A549 (cell line): ENCODE measurements around the gene MUCL3. TPM values are rescaled to one million over a fixed set of nuclear protein-coding genes. Genes with fewer than 3 reads are reported as not detected.
"Not testable (repeated sequence)": the region's sequence is repeated elsewhere in the genome, so short reads cannot be mapped to it uniquely, and the experiment has no call there.

ENCODE experiments used
- ATAC-seq, 2 experiments: fragments of 200-7000 bp in 1 of 2; fragments of >200 bp in 1 of 2; cut with Nextera tagmentation in 1 of 2; cut with Tn5 transposase in 1 of 2; 3 replicates each; pipeline versions ENCODE4 v1.8.0 to v1.9.1; 2018 to 2020; ENCODE audit warnings: mild to moderate bottlenecking in 1 of 2, moderate library complexity in 1 of 2
- CTCF ChIA-PET: fragments of 300-600 bp; sonication (Branson Sonifier 250); formaldehyde crosslinking; extraction: SDS; loops from one replicate; lab custom pipeline; 2021; ENCODE audit warnings: antibody characterized with exemption, inconsistent platforms; lab: Yijun Ruan, JAX
- POLR2A ChIA-PET: fragments of 350-600 bp; formaldehyde crosslinking; extraction: SDS; loops from one replicate; lab custom pipeline; 2021; ENCODE audit warnings: antibody characterized with exemption, inconsistent platforms; lab: Yijun Ruan, JAX
- DNase-seq, 2 experiments: peaks; one replicate each; pipeline versions ENCODE4 v3.0.0 to v3.0.0-alpha.2; 2011 to 2016; ENCODE audit warnings: low read depth in 1 of 2, low spot score in 1 of 2
- FAIRE-seq: peaks from 2 replicates; lab custom pipeline; 2011; peaks lifted over from hg19 to GRCh38; lab: Jason Lieb, UNC
- H3K27ac ChIP-seq, 2 experiments: fragments of >200 bp; sonication (Bioruptor Twin); formaldehyde crosslinking; 3 replicates each; pipeline ENCODE4 v1.5.1; 2016 to 2017
- H3K4me1 ChIP-seq: fragments of >200 bp; sonication (Bioruptor Twin); formaldehyde crosslinking; 3 replicates; pipeline ENCODE4 v1.6.1; 2016
- H3K4me2 ChIP-seq: fragments of >200 bp; sonication (Bioruptor Twin); formaldehyde crosslinking; 3 replicates; pipeline ENCODE4 v1.6.1; 2016
- H3K4me3 ChIP-seq: fragments of >200 bp; sonication (Bioruptor Twin); formaldehyde crosslinking; 3 replicates; pipeline ENCODE4 v1.5.1; 2016
- H3K9me3 ChIP-seq: fragments of >200 bp; sonication (Bioruptor Twin); formaldehyde crosslinking; 3 replicates; pipeline ENCODE4 v1.6.1; 2016
- CBX8 ChIP-seq: fragments of 200-600 bp; sonication (generic); IDR thresholded peaks from 2 replicates; pipeline ENCODE4 v1.6.1; 2016
- CTCF ChIP-seq: fragments of >200 bp; sonication (Bioruptor Twin); formaldehyde crosslinking; IDR thresholded peaks from 3 replicates; pipeline ENCODE4 v1.5.1; 2016
- EHF ChIP-seq: fragments of 250-450 bp; sonication (Bioruptor Pico); IDR thresholded peaks from 2 replicates; pipeline ENCODE4 v1.5.0; 2020; ENCODE audit warnings: mild to moderate bottlenecking
- EHMT2 ChIP-seq: fragments of 200-600 bp; sonication (generic); IDR thresholded peaks from 2 replicates; pipeline ENCODE4 v1.6.1; 2016; ENCODE audit warnings: antibody characterized with exemption, low read depth, mild to moderate bottlenecking, moderate library complexity
- EP300 ChIP-seq, 2 experiments: fragments of >200 bp; sonication (Bioruptor Twin); formaldehyde crosslinking; IDR thresholded peaks; 2 replicates in 1 of 2; 3 replicates in 1 of 2; pipeline ENCODE4 v1.6.1; 2016 to 2017
- HES2 ChIP-seq: fragments of >200 bp; sonication (Bioruptor Twin); formaldehyde crosslinking; IDR thresholded peaks from 2 replicates; pipeline ENCODE4 v1.6.1; 2016
- JUNB ChIP-seq: fragments of >200 bp; sonication (Bioruptor Twin); formaldehyde crosslinking; IDR thresholded peaks from 2 replicates; pipeline ENCODE4 v1.6.1; 2016
- KDM1A ChIP-seq: fragments of 200-600 bp; sonication (generic); IDR thresholded peaks from 2 replicates; pipeline ENCODE4 v1.6.1; 2016; ENCODE audit warnings: low read depth, mild to moderate bottlenecking
- KDM5A ChIP-seq: fragments of 200-600 bp; sonication (generic); IDR thresholded peaks from 2 replicates; pipeline ENCODE4 v1.6.1; 2016; ENCODE audit warnings: antibody characterized with exemption, mild to moderate bottlenecking
- PBX3 ChIP-seq: IDR thresholded peaks from 2 replicates; pipeline ENCODE4 v1.6.1; 2012
- POLR2A ChIP-seq: IDR thresholded peaks from 2 replicates; pipeline ENCODE4 v1.6.1; 2012; ENCODE audit warnings: mild to moderate bottlenecking, low read length
- RCOR1 ChIP-seq: fragments of 150-350 bp; IDR thresholded peaks from 2 replicates; pipeline ENCODE4 v1.6.1; 2014; ENCODE audit warnings: antibody characterized with exemption, low read length, low read depth
- REST ChIP-seq: fragments of 200-600 bp; sonication (generic); IDR thresholded peaks from 2 replicates; pipeline ENCODE4 v1.6.1; 2016; ENCODE audit warnings: antibody characterized with exemption, mild to moderate bottlenecking, moderate library complexity
- RNF2 ChIP-seq: fragments of 200-600 bp; sonication (generic); IDR thresholded peaks from 2 replicates; pipeline ENCODE4 v1.6.1; 2016; ENCODE audit warnings: low read depth, mild to moderate bottlenecking, antibody characterized with exemption, moderate library complexity, borderline replicate concordance
- ZFP36 ChIP-seq: fragments of 450-650 bp; IDR thresholded peaks from 2 replicates; pipeline ENCODE4 v1.6.1; 2014; ENCODE audit warnings: borderline replicate concordance; ENCODE audit not compliant: partially characterized antibody
- ZNF302 ChIP-seq: fragments of 250-450 bp; sonication (Bioruptor Pico); IDR thresholded peaks from 2 replicates; pipeline ENCODE4 v1.9.0; 2021; ENCODE audit warnings: inconsistent platforms, mild to moderate bottlenecking, moderate library complexity
- WGBS: methylation state at CpG from one replicate; pipeline ENCODE4 v1.1.6; 2017; ENCODE audit errors: missing lambda C conversion rate; 5-methylcytosine and 5-hydroxymethylcytosine counted together
- polyA plus RNA-seq, 4 experiments: library from polyadenylated mRNA; depleted of rRNA in 3 of 4; stranded (reverse); fragments of >200 nt; fragmentation: RNase III in 1 of 4; extraction: RNeasy Plus Mini Kit Qiagen cat#74134 plus additional on column Dnase treatment in 1 of 4; gene quantifications; 2 replicates in 3 of 4; 3 replicates in 1 of 4; pipeline ENCODE4 v1.2.3, GENCODE V29; 2011 to 2017
- TF ChIP-seq, protein P1 (sequence below): fragments of 250-450 bp; sonication (Bioruptor Pico); IDR thresholded peaks from 2 replicates; pipeline ENCODE4 v1.5.0; 2021; ENCODE audit warnings: mild to moderate bottlenecking, moderate library complexity, borderline replicate concordance
- TF ChIP-seq, protein P2 (sequence below): fragments of 250-450 bp; sonication (Bioruptor Pico); IDR thresholded peaks from 2 replicates; pipeline ENCODE4 v1.5.0; 2020; ENCODE audit warnings: low read depth, mild to moderate bottlenecking, moderate library complexity

MUCL3 gene
- polyA plus RNA-seq, 2 of the 4 experiments (the other 2 are of a cell fraction): 0.01 to 0.03 TPM

GRCh38 chr6:30997301-30997700, 56.5 kb downstream of the MUCL3 start:
- FAIRE-seq (no peak), DNase-seq (no peak), ATAC-seq (no peak)
- POLR2A ChIA-PET: no interaction called here
- 95% methylated on average over 2 of the region's 2 CpGs for WGBS
- Histone ChIP-seq H3K9me3 (no peaks in the 10 kb centered on the region), H3K4me3 (no peak overlapping the region), H3K4me1 (peaks cover 5% of the 10 kb centered on the region; the same call in 2 of the 3 replicates), H3K27ac (no peak overlapping the region; a peak in 1 of 6 replicates), H3K4me2 (no peak overlapping the region)
- CTCF ChIA-PET: interaction anchor here (1.6 kb wide), 1 partner anchor 82 kb away, joined by 3 read pairs; no protein-coding TSS in a partner anchor
- no peak for TF ChIP-seq KDM5A
- no peak for TF ChIP-seq HES2
- no peak for TF ChIP-seq ZFP36

DNA sequence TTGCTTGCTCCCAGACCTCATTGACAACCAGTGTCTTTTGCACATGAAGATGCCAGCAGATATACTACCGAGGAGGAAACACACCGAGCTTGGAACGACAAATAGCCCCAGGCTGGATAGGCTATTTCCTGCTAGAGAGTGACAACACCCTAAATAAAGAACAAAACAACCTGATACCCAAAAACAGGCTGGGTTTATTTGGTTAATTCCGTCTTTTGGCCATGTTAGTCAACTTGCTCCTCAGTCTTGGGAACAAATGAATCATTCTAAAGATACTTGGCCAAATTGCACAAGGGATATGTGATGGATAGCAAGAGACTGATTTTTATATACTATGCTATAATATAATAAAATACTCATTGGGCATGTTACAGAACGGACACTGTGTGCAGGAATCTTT, 58.0 kb downstream of the MUCL3 start:
- no peak for FAIRE-seq
- Histone ChIP-seq H3K27ac (peak overlapping the region in 1 of 2 experiments; percentile 40; a peak in 1 of 6 replicates), H3K4me2 (no peak overlapping the region), H3K4me3 (no peak overlapping the region), H3K4me1 (peaks cover 5% of the 10 kb centered on the region; the same call in 2 of the 3 replicates), H3K9me3 (no peaks in the 10 kb centered on the region)
- WGBS: 43% methylated on average over 5 of the region's 5 CpGs
- POLR2A ChIA-PET: no interaction called here
- no peak for DNase-seq
- ATAC-seq: no peak
- TF ChIP-seq CBX8 (no peak), CTCF (no peak), JUNB (no peak), ZNF302 (CRISPR knock-in tag) (no peak), EP300 (IDR thresholded peaks at IDR 0.05) (no peak), KDM5A (no peak), KDM1A (no peak), RNF2 (no peak)
- TF ChIP-seq, protein P1, sequence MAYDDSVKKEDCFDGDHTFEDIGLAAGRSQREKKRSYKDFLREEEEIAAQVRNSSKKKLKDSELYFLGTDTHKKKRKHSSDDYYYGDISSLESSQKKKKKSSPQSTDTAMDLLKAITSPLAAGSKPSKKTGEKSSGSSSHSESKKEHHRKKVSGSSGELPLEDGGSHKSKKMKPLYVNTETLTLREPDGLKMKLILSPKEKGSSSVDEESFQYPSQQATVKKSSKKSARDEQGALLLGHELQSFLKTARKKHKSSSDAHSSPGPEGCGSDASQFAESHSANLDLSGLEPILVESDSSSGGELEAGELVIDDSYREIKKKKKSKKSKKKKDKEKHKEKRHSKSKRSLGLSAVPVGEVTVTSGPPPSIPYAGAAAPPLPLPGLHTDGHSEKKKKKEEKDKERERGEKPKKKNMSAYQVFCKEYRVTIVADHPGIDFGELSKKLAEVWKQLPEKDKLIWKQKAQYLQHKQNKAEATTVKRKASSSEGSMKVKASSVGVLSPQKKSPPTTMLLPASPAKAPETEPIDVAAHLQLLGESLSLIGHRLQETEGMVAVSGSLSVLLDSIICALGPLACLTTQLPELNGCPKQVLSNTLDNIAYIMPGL (CRISPR knock-in tag): no peak
- CTCF ChIA-PET: no interaction called here

DNA sequence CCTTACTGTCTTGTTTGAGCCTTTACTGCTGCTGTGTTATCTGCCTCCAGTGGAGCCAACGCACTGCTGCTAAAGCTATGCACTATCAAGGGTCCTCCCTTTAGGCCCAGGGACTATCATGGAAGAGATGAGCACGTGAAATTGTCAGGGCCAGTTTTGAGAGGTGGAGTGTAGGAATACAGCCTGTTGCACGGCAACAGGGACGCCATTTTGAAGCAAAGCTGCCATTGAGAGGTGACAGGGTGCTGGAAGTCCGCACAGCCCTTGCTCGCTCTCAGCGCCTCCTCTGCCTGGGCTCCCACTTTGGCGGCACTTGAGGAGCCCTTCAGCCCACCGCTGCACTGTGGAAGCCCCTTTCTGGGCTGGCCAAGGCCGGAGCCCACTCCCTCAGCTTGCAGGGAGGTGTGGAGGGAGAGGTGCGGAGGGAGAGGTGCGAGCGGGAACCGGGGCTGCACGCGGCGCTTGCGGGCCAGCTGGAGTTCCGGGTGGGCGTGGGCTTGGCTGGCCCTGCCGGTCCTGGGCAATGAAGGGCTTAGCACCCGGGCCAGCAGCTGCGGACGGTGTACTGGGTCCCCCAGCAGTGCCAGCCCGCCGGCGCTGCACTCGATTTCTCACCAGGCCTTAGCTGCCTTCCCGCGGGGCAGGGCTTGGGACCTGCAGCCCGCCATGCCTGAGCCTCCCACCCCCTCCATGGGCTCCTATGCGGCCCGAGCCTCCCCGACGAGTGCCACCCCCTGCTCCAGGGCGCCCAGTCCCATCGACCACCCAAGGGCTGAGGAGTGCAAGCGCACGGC, 59.5 kb downstream of the MUCL3 start:
- CTCF ChIA-PET, H3K4me2 ChIP-seq, FAIRE-seq, H3K9me3 ChIP-seq, H3K4me3 ChIP-seq, DNase-seq, POLR2A ChIA-PET, H3K4me1 ChIP-seq, ATAC-seq, H3K27ac ChIP-seq: not testable (repeated sequence)
- WGBS: 78% methylated on average over 6 of the region's 39 CpGs

DNA sequence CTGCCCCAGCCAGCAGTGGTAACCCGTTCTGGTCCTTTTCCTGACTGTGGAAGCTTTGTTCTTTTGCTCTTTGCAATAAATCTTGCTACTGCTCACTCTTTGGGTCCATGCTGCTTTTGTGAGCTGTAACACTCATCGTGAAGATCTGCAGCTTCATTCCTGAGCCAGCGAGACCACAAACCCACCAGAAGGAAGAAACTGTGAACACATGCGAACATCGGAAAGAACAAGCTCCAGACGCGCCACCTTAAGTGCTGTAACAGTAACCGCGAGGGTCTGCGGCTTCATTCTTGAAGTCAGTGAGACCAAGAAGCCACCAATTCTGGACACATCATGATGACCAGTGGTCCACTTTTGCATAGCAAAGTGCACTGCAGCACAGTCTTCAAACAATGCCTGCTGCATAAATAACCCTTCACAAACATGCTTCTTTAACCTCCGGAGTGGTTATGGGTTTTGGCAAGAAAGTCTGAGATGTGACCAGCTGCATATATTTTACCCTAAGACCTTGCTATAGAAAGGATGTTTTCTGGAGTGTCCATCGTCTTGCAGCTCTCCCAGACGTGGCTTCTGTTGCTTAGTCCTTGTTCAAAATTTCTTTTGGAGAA, 60.6 kb downstream of the MUCL3 start:
- ChIA-PET POLR2A (no interaction called here), CTCF (no interaction called here)
- WGBS: 92% methylated on average over 8 of the region's 13 CpGs
- FAIRE-seq (no peak), ATAC-seq (no peak), DNase-seq (no peak)
- Histone ChIP-seq H3K4me1 (peaks cover 5% of the 10 kb centered on the region; the same call in 2 of the 3 replicates), H3K4me3 (no peak overlapping the region), H3K4me2 (no peak overlapping the region), H3K27ac (no peak overlapping the region; a peak in 1 of 6 replicates), H3K9me3 (no peaks in the 10 kb centered on the region)
- TF ChIP-seq EHMT2: no peak
- TF ChIP-seq KDM1A: no peak
- TF ChIP-seq RCOR1: no peak
- TF ChIP-seq EP300 (IDR thresholded peaks at IDR 0.05): no peak
- TF ChIP-seq REST: no peak
- no peak for TF ChIP-seq ZFP36
- no peak for TF ChIP-seq PBX3
- TF ChIP-seq POLR2A: no peak
- TF ChIP-seq EHF (CRISPR knock-in tag): no peak
- TF ChIP-seq, protein P2, sequence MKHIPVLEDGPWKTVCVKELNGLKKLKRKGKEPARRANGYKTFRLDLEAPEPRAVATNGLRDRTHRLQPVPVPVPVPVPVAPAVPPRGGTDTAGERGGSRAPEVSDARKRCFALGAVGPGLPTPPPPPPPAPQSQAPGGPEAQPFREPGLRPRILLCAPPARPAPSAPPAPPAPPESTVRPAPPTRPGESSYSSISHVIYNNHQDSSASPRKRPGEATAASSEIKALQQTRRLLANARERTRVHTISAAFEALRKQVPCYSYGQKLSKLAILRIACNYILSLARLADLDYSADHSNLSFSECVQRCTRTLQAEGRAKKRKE: no peak
